ENCODE measurements around the gene C3orf85. TPM values are rescaled to one million over a fixed set of nuclear protein-coding genes. Genes with fewer than 3 reads are reported as not detected.

The C3orf85 gene
- total RNA-seq (2022; extraction: Qiagen RNA extraction; ENCODE audit: low read depth) = not detected in 5 replicates

DNA sequence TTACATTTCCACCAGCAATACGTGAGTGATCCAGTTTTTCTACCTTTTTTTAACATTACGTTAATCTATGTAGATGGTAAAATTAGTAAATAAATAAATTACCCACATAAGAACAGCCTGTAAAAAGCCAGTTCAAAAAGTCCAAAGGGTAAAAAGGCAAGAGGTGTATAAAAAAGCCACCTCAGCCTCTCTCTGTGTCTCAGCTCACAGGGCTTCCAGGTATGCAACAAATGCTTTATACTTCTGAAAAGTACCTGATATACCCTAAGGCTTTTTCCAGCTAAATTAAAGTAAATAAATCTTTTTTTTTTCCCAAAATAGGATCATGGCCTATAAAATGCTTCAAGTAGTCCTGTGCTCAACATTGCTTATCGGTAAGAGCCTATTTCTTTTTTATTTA lies at the start of gene C3orf85:
Gene C3orf85, plus strand, starts transcription at position 197 of the 400 bp plus-strand sequence. Its CDS starts 129 bp downstream, at position 326.

GRCh38 chr3:109117939-109118338 lies 18.6 kb upstream of the C3orf85 start, which contains the start of gene MORC1:
TSS of gene MORC1 (minus strand) at chr3:109118134. CDS start at chr3:109118059, 75 bp downstream.

Other genes with a start within 250 kb of the C3orf85 start
- not detected in 5 replicates for gene GUCA1C, start 182.8 kb upstream of the C3orf85 start, total RNA-seq (2022; extraction: Qiagen RNA extraction; ENCODE audit: low read depth)
- not detected in 5 replicates for gene MORC1, start 18.6 kb upstream of the C3orf85 start, total RNA-seq (2022; extraction: Qiagen RNA extraction; ENCODE audit: low read depth)
- not detected in 5 replicates for gene DPPA2, start 179.8 kb downstream of the C3orf85 start, total RNA-seq (2022; extraction: Qiagen RNA extraction; ENCODE audit: low read depth)
- not detected in 5 replicates for gene DPPA4, start 200.8 kb downstream of the C3orf85 start, total RNA-seq (2022; extraction: Qiagen RNA extraction; ENCODE audit: low read depth)